ENCODE data around the gene CHD9NB. TPM values are rescaled to one million over a fixed set of nuclear protein-coding genes. Genes with fewer than 3 reads are reported as not detected.
A peak's percentile ranks its signal among the peaks of the same experiment; 100 is the strongest.

CHD9NB gene
- total and polyA plus RNA-seq, 9 of the 15 experiments (the other 6 are each of a cell fraction or from before 2014, with no cell fraction given), result 0.06 to 0.10 (median 0.07) TPM; not detected in 6

DNA sequence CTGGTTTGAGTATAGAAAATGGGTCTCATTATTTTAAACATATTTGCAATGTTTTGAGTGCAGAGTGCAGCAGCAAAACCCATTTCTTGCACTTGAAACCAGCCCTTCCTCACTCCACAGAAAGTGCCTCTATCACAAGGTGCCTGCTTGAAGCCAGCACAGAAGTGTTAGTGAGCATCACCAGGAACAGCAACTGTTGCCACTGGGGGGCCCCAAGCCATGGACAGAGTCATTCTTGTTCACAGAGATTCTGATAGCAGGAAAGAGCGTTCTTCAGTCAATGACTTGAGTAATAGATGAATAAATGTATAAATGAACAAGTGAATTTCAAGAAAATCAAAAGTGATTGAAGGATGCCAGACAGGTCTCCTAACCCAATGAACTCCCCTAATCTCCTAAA lies 45.6 kb downstream of the CHD9NB start:
- peak; percentile 70 for ATAC-seq
- Histone ChIP-seq H3K9ac (ENCODE audit: insufficient read depth in 1 of 2, low read depth in 2 of 2, low read length in 2 of 2) (no peak overlapping the region), H3K4me2 (ENCODE audit: insufficient read depth, low read length) (no peak overlapping the region), H3K27ac (ENCODE audit: extremely low read depth, low read depth, low read length) (no peak overlapping the region), H3K4me3 (no peak overlapping the region), H2AFZ (ENCODE audit: low read depth, low read length) (no peak overlapping the region), H3K4me1 (replicated peaks in 1 of 2; ENCODE audit: control insufficient read depth in 2 of 2, insufficient read depth in 2 of 2, low read length in 2 of 2) (no peaks in the 10 kb centered on the region), H3K36me3 (ENCODE audit: control insufficient read depth, insufficient read depth, low read length) (no peaks in the 10 kb centered on the region), H3K9me1 (ENCODE audit: control insufficient read depth, insufficient read depth, low read length) (no peaks in the 10 kb centered on the region), H3K27me3 (ENCODE audit: control insufficient read depth in 2 of 2, insufficient read depth in 2 of 2, low read length in 2 of 2) (no peaks in the 10 kb centered on the region), H3K79me2 (ENCODE audit: control insufficient read depth, insufficient read depth, low read length) (no peaks in the 10 kb centered on the region), H3K9me3 (replicated peaks; ENCODE audit: control insufficient read depth, insufficient read depth, low read depth, low read length) (no peaks in the 10 kb centered on the region), H4K20me1 (replicated peaks; ENCODE audit: control insufficient read depth, insufficient read depth, low read length) (no peaks in the 10 kb centered on the region)
- BruUV-seq (replicated peaks), result no TSS peak
- CTCF ChIA-PET (ENCODE audit: low intra/inter-chr PET ratio), result no interaction called here
- intact Hi-C loops (cut with micrococcal nuclease), result no loop called here
- in situ Hi-C loops (cut with MboI), result no loop called here
- WGBS (ENCODE audit: insufficient coverage, low coverage, missing lambda C conversion rate), result 10% methylated on average over 1 of the region's 1 CpG
- POLR2A ChIA-PET, result no interaction called here
- TF ChIP-seq, protein P1, sequence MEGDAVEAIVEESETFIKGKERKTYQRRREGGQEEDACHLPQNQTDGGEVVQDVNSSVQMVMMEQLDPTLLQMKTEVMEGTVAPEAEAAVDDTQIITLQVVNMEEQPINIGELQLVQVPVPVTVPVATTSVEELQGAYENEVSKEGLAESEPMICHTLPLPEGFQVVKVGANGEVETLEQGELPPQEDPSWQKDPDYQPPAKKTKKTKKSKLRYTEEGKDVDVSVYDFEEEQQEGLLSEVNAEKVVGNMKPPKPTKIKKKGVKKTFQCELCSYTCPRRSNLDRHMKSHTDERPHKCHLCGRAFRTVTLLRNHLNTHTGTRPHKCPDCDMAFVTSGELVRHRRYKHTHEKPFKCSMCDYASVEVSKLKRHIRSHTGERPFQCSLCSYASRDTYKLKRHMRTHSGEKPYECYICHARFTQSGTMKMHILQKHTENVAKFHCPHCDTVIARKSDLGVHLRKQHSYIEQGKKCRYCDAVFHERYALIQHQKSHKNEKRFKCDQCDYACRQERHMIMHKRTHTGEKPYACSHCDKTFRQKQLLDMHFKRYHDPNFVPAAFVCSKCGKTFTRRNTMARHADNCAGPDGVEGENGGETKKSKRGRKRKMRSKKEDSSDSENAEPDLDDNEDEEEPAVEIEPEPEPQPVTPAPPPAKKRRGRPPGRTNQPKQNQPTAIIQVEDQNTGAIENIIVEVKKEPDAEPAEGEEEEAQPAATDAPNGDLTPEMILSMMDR (IDR thresholded peaks at IDR 0.05 in 2 of 3, conservative IDR thresholded peaks at IDR 0.05 in 1 of 3; ENCODE audit: insufficient read depth in 2 of 3, low read depth in 1 of 3, low read length in 3 of 3), result peak in 2 of 3 experiments; percentile 15 to 22; a peak in 1 of 6 replicates
- no peak for TF ChIP-seq NEUROD1 (IDR thresholded peaks at IDR 0.05; ENCODE audit: borderline replicate concordance, low read depth, low read length, partially characterized antibody)
- DNase-seq (ENCODE audit: extremely low read depth in 1 of 4, low spot score in 3 of 4), result peak in 1 of 4 experiments; percentile 14
- FAIRE-seq, result no peak

DNA sequence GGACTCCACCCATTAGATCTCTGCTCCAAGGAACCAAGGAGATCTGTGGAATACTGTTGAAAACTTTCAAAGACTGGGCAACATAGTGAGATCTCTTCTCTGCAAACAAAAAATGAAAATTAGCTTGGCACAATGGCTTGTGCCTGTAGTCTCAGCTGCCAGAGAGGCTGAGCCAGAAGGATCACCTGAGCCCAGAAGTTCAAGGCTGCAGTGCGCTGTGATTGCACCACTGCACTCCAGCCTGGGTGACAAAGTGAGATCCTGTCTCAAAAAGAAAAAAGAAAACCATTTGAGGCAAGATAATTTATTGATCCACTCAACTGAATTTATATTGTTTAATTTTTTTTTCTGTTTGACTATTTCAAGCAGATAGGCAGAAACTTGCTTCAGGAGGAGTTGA lies 54.8 kb downstream of the CHD9NB start:
- POLR2A ChIA-PET, result no interaction called here
- no peak for TF ChIP-seq HEY1 (CRISPR knock-in tag; IDR thresholded peaks at IDR 0.05; ENCODE audit: borderline replicate concordance)
- no peak for TF ChIP-seq EP300 (IDR thresholded peaks at IDR 0.05; ENCODE audit: low read length)
- TF ChIP-seq CAMTA2 (CRISPR knock-in tag; conservative IDR thresholded peaks at IDR 0.05), result no peak
- no peak for TF ChIP-seq MAZ (CRISPR knock-in tag; conservative IDR thresholded peaks at IDR 0.05 in 1 of 2, IDR thresholded peaks at IDR 0.05 in 1 of 2)
- TF ChIP-seq ZNF76 (CRISPR knock-in tag; IDR thresholded peaks at IDR 0.05; ENCODE audit: borderline replicate concordance), result no peak
- no peak for TF ChIP-seq HMG20B (CRISPR knock-in tag; IDR thresholded peaks at IDR 0.05)
- no peak for TF ChIP-seq MED1 (CRISPR knock-in tag; IDR thresholded peaks at IDR 0.05; ENCODE audit: borderline replicate concordance)
- TF ChIP-seq EZH2 (IDR thresholded peaks at IDR 0.05; ENCODE audit: borderline replicate concordance, low read depth, low read length), result no peak
- no peak for TF ChIP-seq FUS (optimal IDR thresholded peaks at IDR 0.05; ENCODE audit: low read depth, low read length)
- TF ChIP-seq CTBP1 (IDR thresholded peaks at IDR 0.05; ENCODE audit: borderline replicate concordance), result no peak
- TF ChIP-seq ZNF263 (CRISPR knock-in tag; IDR thresholded peaks at IDR 0.05; ENCODE audit: borderline replicate concordance), result no peak
- TF ChIP-seq SREBF1 (IDR thresholded peaks at IDR 0.05; ENCODE audit: borderline replicate concordance, low read depth, low read length), result no peak
- no peak for TF ChIP-seq BDP1 (IDR thresholded peaks at IDR 0.05; ENCODE audit: insufficient read depth, insufficient read length)

More for the DNA sequence above, 54.8 kb downstream of the CHD9NB start:
- WGBS (ENCODE audit: insufficient coverage, low coverage, missing lambda C conversion rate), result 0% methylated on average over 1 of the region's 1 CpG
- no peak for DNase-seq (ENCODE audit: extremely low read depth in 1 of 4, low spot score in 3 of 4)
- no peaks in the 10 kb centered on the region for H3K36me3 ChIP-seq (ENCODE audit: control insufficient read depth, insufficient read depth, low read length)
- H3K9ac ChIP-seq (ENCODE audit: insufficient read depth in 1 of 2, low read depth in 2 of 2, low read length in 2 of 2), result no peak overlapping the region
- no peaks in the 10 kb centered on the region for H3K4me1 ChIP-seq (replicated peaks in 1 of 2; ENCODE audit: control insufficient read depth in 2 of 2, insufficient read depth in 2 of 2, low read length in 2 of 2)
- no peak overlapping the region for H3K4me2 ChIP-seq (ENCODE audit: insufficient read depth, low read length)
- in situ Hi-C loops (cut with MboI), result no loop called here
- CTCF ChIA-PET (ENCODE audit: low intra/inter-chr PET ratio), result no interaction called here
- no TSS peak for BruUV-seq (replicated peaks)
- no peaks in the 10 kb centered on the region for H3K9me3 ChIP-seq (replicated peaks; ENCODE audit: control insufficient read depth, insufficient read depth, low read depth, low read length)
- no peaks in the 10 kb centered on the region for H3K9me1 ChIP-seq (ENCODE audit: control insufficient read depth, insufficient read depth, low read length)
- H3K27ac ChIP-seq (ENCODE audit: extremely low read depth, low read depth, low read length), result no peak overlapping the region
- no peak for FAIRE-seq
- no peak overlapping the region for H2AFZ ChIP-seq (ENCODE audit: low read depth, low read length)
- no peaks in the 10 kb centered on the region for H3K79me2 ChIP-seq (ENCODE audit: control insufficient read depth, insufficient read depth, low read length)
- intact Hi-C loops (cut with micrococcal nuclease), result no loop called here
- no peak for ATAC-seq
- no peaks in the 10 kb centered on the region for H3K27me3 ChIP-seq (ENCODE audit: control insufficient read depth in 2 of 2, insufficient read depth in 2 of 2, low read length in 2 of 2)
- no peak overlapping the region for H3K4me3 ChIP-seq
- no peaks in the 10 kb centered on the region for H4K20me1 ChIP-seq (replicated peaks; ENCODE audit: control insufficient read depth, insufficient read depth, low read length)

Data from K562 (cell line).